GM12891 (cell line): ENCODE measurements around the gene SAYSD1.

Source experiments
- DNase-seq: peaks from one replicate; pipeline ENCODE4 v3.0.0; 2011; ENCODE audit warnings: low spot score; ENCODE audit not compliant: insufficient read length
- FAIRE-seq: peaks from 2 replicates; lab custom pipeline; 2011; peaks lifted over from hg19 to GRCh38; lab: Jason Lieb, UNC
- PAX5 ChIP-seq: IDR thresholded peaks from 2 replicates; pipeline ENCODE4 v1.6.1; 2011; ENCODE audit warnings: low read length, moderate library complexity, mild to moderate bottlenecking; ENCODE audit not compliant: insufficient read depth, severe bottlenecking
- POLR2A ChIP-seq: IDR thresholded peaks from 2 replicates; pipeline ENCODE4 v1.6.1; 2011; ENCODE audit warnings: low read depth, low read length, control low read depth
- POLR2AphosphoS5 ChIP-seq: IDR thresholded peaks from 2 replicates; pipeline ENCODE4 v1.6.1; 2011; ENCODE audit warnings: low read depth, low read length, control low read depth
- POU2F2 ChIP-seq: IDR thresholded peaks from 2 replicates; pipeline ENCODE4 v1.6.1; 2011; ENCODE audit warnings: low read depth, mild to moderate bottlenecking, control low read depth, low read length, moderate library complexity
- SPI1 ChIP-seq: IDR thresholded peaks from 2 replicates; pipeline ENCODE4 v1.6.1; 2011; ENCODE audit warnings: low read depth, low read length, control low read depth
- TAF1 ChIP-seq: IDR thresholded peaks from 2 replicates; pipeline ENCODE4 v1.6.1; 2011; ENCODE audit warnings: low read depth, low read length, control low read depth

The SAYSD1 gene

GRCh38 chr6:39092124-39092523, 22.9 kb downstream of the SAYSD1 start:
- FAIRE-seq = no peak
- TF ChIP-seq POLR2A (no peak), TAF1 (no peak), POLR2AphosphoS5 (no peak), POU2F2 (no peak), PAX5 (no peak), SPI1 (no peak)
- no peak for DNase-seq

GRCh38 chr6:39091220-39091619, 23.8 kb downstream of the SAYSD1 start:
- no peak for FAIRE-seq
- no peak for DNase-seq
- no peak for TF ChIP-seq PAX5
- TF ChIP-seq SPI1 = no peak
- no peak for TF ChIP-seq TAF1
- TF ChIP-seq POU2F2 = no peak
- TF ChIP-seq POLR2AphosphoS5 = no peak
- TF ChIP-seq POLR2A = no peak

- no peak for DNase-seq
- no peak for TF ChIP-seq POU2F2
- no peak for TF ChIP-seq SPI1
- TF ChIP-seq POLR2A = no peak
- TF ChIP-seq TAF1 = no peak
- no peak for FAIRE-seq
Measured at GRCh38 chr6:39090036-39090435, 24.9 kb downstream of the SAYSD1 start.

GRCh38 chr6:39088331-39088730, 26.7 kb downstream of the SAYSD1 start:
- no peak for TF ChIP-seq POLR2AphosphoS5
- TF ChIP-seq TAF1 = no peak
- no peak for TF ChIP-seq POU2F2
- TF ChIP-seq SPI1 = no peak
- no peak for TF ChIP-seq POLR2A
- TF ChIP-seq PAX5 = no peak
- FAIRE-seq = no peak
- no peak for DNase-seq

GRCh38 chr6:39087197-39087596, 27.8 kb downstream of the SAYSD1 start:
- no peak for TF ChIP-seq POLR2A
- TF ChIP-seq TAF1 = no peak
- no peak for TF ChIP-seq SPI1
- no peak for TF ChIP-seq POU2F2
- TF ChIP-seq POLR2AphosphoS5 = no peak
- no peak for TF ChIP-seq PAX5
- FAIRE-seq = no peak
- no peak for DNase-seq

- DNase-seq (no peak), FAIRE-seq (no peak)
- TF ChIP-seq POU2F2 = no peak
- no peak for TF ChIP-seq TAF1
- no peak for TF ChIP-seq POLR2AphosphoS5
- TF ChIP-seq SPI1 = no peak
- TF ChIP-seq POLR2A = no peak
- TF ChIP-seq PAX5 = no peak
Measured at GRCh38 chr6:39086711-39087110, 28.3 kb downstream of the SAYSD1 start.

GRCh38 chr6:39086294-39086693, 28.7 kb downstream of the SAYSD1 start:
- FAIRE-seq = no peak
- TF ChIP-seq TAF1 (no peak), POLR2AphosphoS5 (no peak), SPI1 (no peak), POU2F2 (no peak), PAX5 (no peak), POLR2A (no peak)

GRCh38 chr6:39085129-39085797, 29.7 kb downstream of the SAYSD1 start:
- no peak for DNase-seq
- TF ChIP-seq POLR2A (no peak), POLR2AphosphoS5 (no peak), PAX5 (no peak), POU2F2 (no peak), TAF1 (no peak), SPI1 (no peak)
- no peak for FAIRE-seq

More at GRCh38 chr6:39086294-39086693, 28.7 kb downstream of the SAYSD1 start:
- DNase-seq = no peak

- TF ChIP-seq TAF1 = no peak
- TF ChIP-seq POLR2A = no peak
- no peak for TF ChIP-seq POU2F2
- TF ChIP-seq SPI1 = no peak
- TF ChIP-seq POLR2AphosphoS5 = no peak
- TF ChIP-seq PAX5 = no peak
- FAIRE-seq (no peak), DNase-seq (no peak)
Measured at GRCh38 chr6:39084506-39084905, 30.5 kb downstream of the SAYSD1 start.

- no peak for FAIRE-seq
- no peak for DNase-seq
- TF ChIP-seq SPI1 (no peak), POLR2AphosphoS5 (no peak), TAF1 (no peak), POLR2A (no peak), PAX5 (no peak), POU2F2 (no peak)
Measured at GRCh38 chr6:39083231-39083634, 31.8 kb downstream of the SAYSD1 start.

GRCh38 chr6:39082310-39082709, 32.7 kb downstream of the SAYSD1 start:
- TF ChIP-seq PAX5 = no peak
- no peak for TF ChIP-seq TAF1
- no peak for TF ChIP-seq SPI1
- TF ChIP-seq POU2F2 = no peak
- no peak for TF ChIP-seq POLR2AphosphoS5
- no peak for TF ChIP-seq POLR2A
- FAIRE-seq (no peak), DNase-seq (no peak)
